OCI-LY7 (cell line): ENCODE measurements around the gene UGT1A6. TPM values are rescaled to one million over a fixed set of nuclear protein-coding genes. Genes with fewer than 3 reads are reported as not detected.

Experiments
- BruUV-seq: library from RNA; stranded (reverse); fragments of 400-500 nt; replicated peaks from 2 replicates; lab custom pipeline; 2021; lab: Mats Ljungman, UMichigan
- CTCF ChIA-PET: fragments of 300-600 bp; sonication (Branson Sonifier 250); formaldehyde crosslinking; loops from one replicate; lab custom pipeline; 2022; ENCODE audit warnings: antibody characterized with exemption; ENCODE audit not compliant: unreplicated experiment; lab: Charles Lee
- POLR2A ChIA-PET: fragments of 300-600 bp; sonication (Branson Sonifier 250); formaldehyde crosslinking; loops from one replicate; lab custom pipeline; 2022; ENCODE audit warnings: antibody characterized with exemption; lab: Charles Lee
- DNase-seq: peaks from one replicate; pipeline ENCODE4 v3.0.0-alpha.2; 2015; ENCODE audit warnings: low spot score
- H2AFZ ChIP-seq: fragments of 200-600 bp; sonication (generic), shearing (Covaris generic); 2 replicates; pipeline ENCODE4 v1.6.1; 2014; ENCODE audit warnings: mild to moderate bottlenecking, antibody characterized with exemption, low read length, moderate library complexity
- H3K27ac ChIP-seq: fragments of 200-600 bp; sonication (generic); 2 replicates; pipeline ENCODE4 v1.5.1; 2014; ENCODE audit warnings: mixed run types, low read depth, mild to moderate bottlenecking, moderate library complexity, low read length, inconsistent platforms; ENCODE audit not compliant: poor library complexity, severe bottlenecking
- H3K36me3 ChIP-seq: fragments of 200-600 bp; sonication (generic); 2 replicates; pipeline ENCODE4 v1.6.1; 2014; ENCODE audit warnings: mild to moderate bottlenecking, antibody characterized with exemption, low read length, moderate library complexity, mixed read lengths; ENCODE audit not compliant: insufficient read depth
- H3K4me1 ChIP-seq: fragments of 200-600 bp; sonication (generic); 2 replicates; pipeline ENCODE4 v1.5.1; 2014; ENCODE audit warnings: mild to moderate bottlenecking, low read length; ENCODE audit not compliant: insufficient read depth, poor library complexity, severe bottlenecking
- H3K4me2 ChIP-seq: fragments of 200-600 bp; sonication (generic); 2 replicates; pipeline ENCODE4 v1.6.1; 2014; ENCODE audit warnings: mild to moderate bottlenecking, low read length
- H3K4me3 ChIP-seq: fragments of 200-600 bp; sonication (generic); 2 replicates; pipeline ENCODE4 v1.5.1; 2014; ENCODE audit warnings: mild to moderate bottlenecking, low read depth, low read length; ENCODE audit not compliant: poor library complexity, severe bottlenecking
- H3K79me2 ChIP-seq: fragments of 200-600 bp; sonication (generic); 2 replicates; pipeline ENCODE4 v1.6.1; 2016; ENCODE audit warnings: low read depth, mild to moderate bottlenecking, low read length, moderate library complexity, mixed read lengths; ENCODE audit not compliant: insufficient read depth
- H3K9me2 ChIP-seq: fragments of 200-600 bp; sonication (generic); 2 replicates; pipeline ENCODE4 v1.6.1; 2016; ENCODE audit warnings: mild to moderate bottlenecking, low read length, mixed read lengths; ENCODE audit not compliant: insufficient read depth
- H3K9me3 ChIP-seq: fragments of 200-600 bp; sonication (generic); 2 replicates; pipeline ENCODE4 v1.6.1; 2014; ENCODE audit warnings: mild to moderate bottlenecking, mixed run types, low read length, mixed read lengths
- H4K20me1 ChIP-seq: fragments of 200-600 bp; sonication (generic); 2 replicates; pipeline ENCODE4 v1.6.1; 2014; ENCODE audit warnings: mild to moderate bottlenecking, antibody characterized with exemption, low read length, moderate library complexity, mixed read lengths; ENCODE audit not compliant: insufficient read depth
- EZH2phosphoT487 ChIP-seq: fragments of 200-600 bp; sonication (generic); IDR thresholded peaks from 2 replicates; pipeline ENCODE4 v1.6.1; 2018; ENCODE audit warnings: low read depth, borderline replicate concordance, mild to moderate bottlenecking, mixed run types, antibody characterized with exemption, low read length, moderate library complexity, mixed read lengths
- intact Hi-C: fragments of 100-400 bp; cut with micrococcal nuclease; formaldehyde crosslinking; loops from one replicate; pipeline ENCODE4 v1.10.0; 2022; ENCODE audit not compliant: unreplicated experiment
- total RNA-seq, 2 experiments: library from RNA; depleted of rRNA in 1 of 2; stranded (reverse); fragments of >200 nt in 1 of 2; shearing (Covaris generic) in 1 of 2; gene quantifications; 2 replicates each; pipeline ENCODE4 v1.2.3, GENCODE V29; 2014 to 2022
- TF ChIP-seq, protein P1 (sequence below): fragments of 200-600 bp; sonication (generic); conservative IDR thresholded peaks from 2 replicates; pipeline ENCODE4 v1.5.1; 2014; ENCODE audit warnings: mild to moderate bottlenecking, antibody characterized with exemption, low read length, moderate library complexity, mixed read lengths

Gene UGT1A6
- total RNA-seq, 2 experiments from 2014 or later = not detected

DNA sequence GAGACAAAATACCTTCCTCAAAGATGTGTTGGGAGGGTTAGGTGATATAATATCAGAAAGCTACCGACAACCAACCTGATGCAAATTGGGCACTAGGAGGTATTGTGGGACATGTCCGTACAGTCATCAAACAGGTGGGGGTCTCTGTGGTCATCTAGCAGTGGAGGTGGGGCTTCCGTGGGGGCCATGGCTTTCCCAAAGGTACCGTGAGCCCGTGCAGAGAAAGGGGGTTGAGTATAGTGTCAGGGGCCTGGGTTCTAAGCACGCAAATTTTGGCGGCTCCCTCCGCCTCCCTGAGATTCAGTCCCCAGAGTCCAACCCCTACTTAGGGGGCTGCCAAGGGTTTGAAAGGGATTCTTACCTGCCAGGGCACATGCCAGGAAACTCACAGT lies 129.0 kb downstream of the UGT1A6 start:
- Histone ChIP-seq H3K9me2 (no peaks in the 10 kb centered on the region), H2AFZ (no peak overlapping the region), H3K4me1 (no peaks in the 10 kb centered on the region), H3K27ac (no peak overlapping the region), H3K36me3 (no peaks in the 10 kb centered on the region), H3K9me3 (no peaks in the 10 kb centered on the region), H4K20me1 (no peaks in the 10 kb centered on the region), H3K4me3 (no peak overlapping the region), H3K4me2 (no peak overlapping the region), H3K79me2 (no peaks in the 10 kb centered on the region)
- intact Hi-C loops = no loop called here
- ChIA-PET CTCF (no interaction called here), POLR2A (no interaction called here)
- no peak for DNase-seq
- BruUV-seq = no TSS peak
- no peak for TF ChIP-seq EZH2phosphoT487
- TF ChIP-seq, protein P1, sequence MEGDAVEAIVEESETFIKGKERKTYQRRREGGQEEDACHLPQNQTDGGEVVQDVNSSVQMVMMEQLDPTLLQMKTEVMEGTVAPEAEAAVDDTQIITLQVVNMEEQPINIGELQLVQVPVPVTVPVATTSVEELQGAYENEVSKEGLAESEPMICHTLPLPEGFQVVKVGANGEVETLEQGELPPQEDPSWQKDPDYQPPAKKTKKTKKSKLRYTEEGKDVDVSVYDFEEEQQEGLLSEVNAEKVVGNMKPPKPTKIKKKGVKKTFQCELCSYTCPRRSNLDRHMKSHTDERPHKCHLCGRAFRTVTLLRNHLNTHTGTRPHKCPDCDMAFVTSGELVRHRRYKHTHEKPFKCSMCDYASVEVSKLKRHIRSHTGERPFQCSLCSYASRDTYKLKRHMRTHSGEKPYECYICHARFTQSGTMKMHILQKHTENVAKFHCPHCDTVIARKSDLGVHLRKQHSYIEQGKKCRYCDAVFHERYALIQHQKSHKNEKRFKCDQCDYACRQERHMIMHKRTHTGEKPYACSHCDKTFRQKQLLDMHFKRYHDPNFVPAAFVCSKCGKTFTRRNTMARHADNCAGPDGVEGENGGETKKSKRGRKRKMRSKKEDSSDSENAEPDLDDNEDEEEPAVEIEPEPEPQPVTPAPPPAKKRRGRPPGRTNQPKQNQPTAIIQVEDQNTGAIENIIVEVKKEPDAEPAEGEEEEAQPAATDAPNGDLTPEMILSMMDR = no peak

DNA sequence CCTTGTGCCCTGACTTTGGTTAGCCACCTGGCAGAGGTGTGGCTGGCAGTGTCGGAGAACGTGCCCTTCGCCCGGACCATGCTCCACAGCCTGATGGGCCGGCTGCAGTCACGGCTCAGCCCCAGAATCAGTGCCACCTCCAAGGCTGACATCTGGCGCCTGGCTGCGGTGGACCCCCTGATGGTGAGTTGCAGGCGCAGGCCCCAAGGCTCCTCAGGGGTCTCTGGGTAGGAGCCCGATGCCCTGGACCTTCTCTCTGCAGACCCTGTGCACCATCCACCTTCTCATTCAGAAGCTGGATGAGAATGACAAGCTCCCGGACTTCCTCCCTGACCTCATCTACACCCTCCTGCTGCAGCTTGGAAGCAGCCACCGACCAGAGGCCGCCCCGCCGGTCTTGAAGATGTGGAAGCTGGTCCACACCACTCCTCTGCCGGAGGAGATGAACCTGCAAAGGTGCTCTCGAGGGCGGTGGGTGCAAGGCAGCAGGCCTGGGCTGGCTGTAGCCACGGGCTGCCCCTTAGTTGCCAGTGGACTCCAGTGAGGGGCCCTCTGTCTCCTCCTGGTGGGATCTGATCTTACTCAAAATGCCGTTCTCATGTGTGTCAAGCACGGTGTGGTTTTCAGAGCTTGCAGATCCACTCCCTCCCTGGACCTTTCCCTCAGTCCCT lies 129.5 kb downstream of the UGT1A6 start:
- POLR2A ChIA-PET = no interaction called here
- Histone ChIP-seq H3K4me1 (no peaks in the 10 kb centered on the region), H3K4me2 (no peak overlapping the region)

More for the DNA sequence above, 129.5 kb downstream of the UGT1A6 start:
- Histone ChIP-seq H3K9me3 (no peaks in the 10 kb centered on the region), H3K9me2 (no peaks in the 10 kb centered on the region), H3K4me3 (no peak overlapping the region), H2AFZ (no peak overlapping the region), H3K27ac (no peak overlapping the region), H4K20me1 (no peaks in the 10 kb centered on the region), H3K79me2 (no peaks in the 10 kb centered on the region), H3K36me3 (no peaks in the 10 kb centered on the region)
- TF ChIP-seq, protein P1 = no peak
- no peak for TF ChIP-seq EZH2phosphoT487
- no peak for DNase-seq
- BruUV-seq = no TSS peak
- CTCF ChIA-PET = no interaction called here
- intact Hi-C loops = no loop called here

Other genes starting within 250 kb of the UGT1A6 start
- gene USP40, start 126.1 kb upstream of the UGT1A6 start, total RNA-seq (2014; rRNA removed; shearing (Covaris generic)) = 1.2 and 1.7 TPM in 2 replicates
- gene USP40, start 126.1 kb upstream of the UGT1A6 start, total RNA-seq (2022) = 0.51 and 1.7 TPM in 2 replicates
- not detected in 2 replicates for gene UGT1A8, start 75.3 kb upstream of the UGT1A6 start, total RNA-seq (2014; rRNA removed; shearing (Covaris generic))
- gene UGT1A8, start 75.3 kb upstream of the UGT1A6 start, total RNA-seq (2022) = not detected in 2 replicates
- not detected in 2 replicates for gene UGT1A10, start 56.4 kb upstream of the UGT1A6 start, total RNA-seq (2014; rRNA removed; shearing (Covaris generic))
- gene UGT1A10, start 56.4 kb upstream of the UGT1A6 start, total RNA-seq (2022) = not detected in 2 replicates
- not detected in 2 replicates for gene UGT1A9, start 21.0 kb upstream of the UGT1A6 start, total RNA-seq (2014; rRNA removed; shearing (Covaris generic))
- gene UGT1A9, start 21.0 kb upstream of the UGT1A6 start, total RNA-seq (2022) = not detected in 2 replicates
- not detected in 2 replicates for gene UGT1A7, start 11.0 kb upstream of the UGT1A6 start, total RNA-seq (2014; rRNA removed; shearing (Covaris generic))
- gene UGT1A7, start 11.0 kb upstream of the UGT1A6 start, total RNA-seq (2022) = not detected in 2 replicates
- gene UGT1A5, start 20.0 kb downstream of the UGT1A6 start, total RNA-seq (2014; rRNA removed; shearing (Covaris generic)) = not detected in 2 replicates
- gene UGT1A5, start 20.0 kb downstream of the UGT1A6 start, total RNA-seq (2022) = not detected in 2 replicates
- gene UGT1A4, start 25.8 kb downstream of the UGT1A6 start, total RNA-seq (2014; rRNA removed; shearing (Covaris generic)) = not detected in 2 replicates
- gene UGT1A4, start 25.8 kb downstream of the UGT1A6 start, total RNA-seq (2022) = not detected in 2 replicates
- gene UGT1A3, start 36.2 kb downstream of the UGT1A6 start, total RNA-seq (2014; rRNA removed; shearing (Covaris generic)) = not detected in 2 replicates
- gene UGT1A3, start 36.2 kb downstream of the UGT1A6 start, total RNA-seq (2022) = not detected in 2 replicates
- not detected in 2 replicates for gene UGT1A1, start 67.4 kb downstream of the UGT1A6 start, total RNA-seq (2014; rRNA removed; shearing (Covaris generic))
- gene UGT1A1, start 67.4 kb downstream of the UGT1A6 start, total RNA-seq (2022) = not detected in 2 replicates
- gene MROH2A, start 85.4 kb downstream of the UGT1A6 start, total RNA-seq (2014; rRNA removed; shearing (Covaris generic)) = not detected in 2 replicates
- gene MROH2A, start 85.4 kb downstream of the UGT1A6 start, total RNA-seq (2022) = not detected in 2 replicates
- 79.9 and 94.3 TPM in 2 replicates for gene HJURP, start 161.6 kb downstream of the UGT1A6 start, total RNA-seq (2014; rRNA removed; shearing (Covaris generic))
- 122 and 135 TPM in 2 replicates for gene HJURP, start 161.6 kb downstream of the UGT1A6 start, total RNA-seq (2022)
- not detected in 2 replicates for gene TRPM8, start 224.5 kb downstream of the UGT1A6 start, total RNA-seq (2014; rRNA removed; shearing (Covaris generic))
- gene TRPM8, start 224.5 kb downstream of the UGT1A6 start, total RNA-seq (2022) = not detected in 2 replicates